Activated CD4-positive, alpha-beta T cell treated with anti-CD3 and anti-CD28 coated beads, Interleukin-2, amount 50 U/mL, for 48 hours (primary cell): Measurements from ENCODE around the gene HS3ST2.
"Not testable (repeated sequence)": the region's sequence is repeated elsewhere in the genome, so short reads cannot be mapped to it uniquely, and the experiment has no call there.

Source experiments
- DNase-seq, 2 experiments: peaks; one replicate each; pipeline ENCODE4 v3.0.0-alpha.2; 2020

Gene HS3ST2

DNA sequence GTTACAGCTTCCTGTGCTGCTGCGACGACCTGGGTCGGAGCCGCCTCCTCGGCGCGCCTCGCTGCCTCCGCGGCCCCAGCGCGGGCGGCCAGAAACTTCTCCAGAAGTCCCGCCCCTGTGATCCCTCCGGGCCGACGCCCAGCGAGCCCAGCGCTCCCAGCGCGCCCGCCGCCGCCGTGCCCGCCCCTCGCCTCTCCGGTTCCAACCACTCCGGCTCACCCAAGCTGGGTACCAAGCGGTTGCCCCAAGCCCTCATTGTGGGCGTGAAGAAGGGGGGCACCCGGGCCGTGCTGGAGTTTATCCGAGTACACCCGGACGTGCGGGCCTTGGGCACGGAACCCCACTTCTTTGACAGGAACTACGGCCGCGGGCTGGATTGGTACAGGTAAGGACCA is 746 bp downstream of the HS3ST2 start:
- DNase-seq: no peak

DNA sequence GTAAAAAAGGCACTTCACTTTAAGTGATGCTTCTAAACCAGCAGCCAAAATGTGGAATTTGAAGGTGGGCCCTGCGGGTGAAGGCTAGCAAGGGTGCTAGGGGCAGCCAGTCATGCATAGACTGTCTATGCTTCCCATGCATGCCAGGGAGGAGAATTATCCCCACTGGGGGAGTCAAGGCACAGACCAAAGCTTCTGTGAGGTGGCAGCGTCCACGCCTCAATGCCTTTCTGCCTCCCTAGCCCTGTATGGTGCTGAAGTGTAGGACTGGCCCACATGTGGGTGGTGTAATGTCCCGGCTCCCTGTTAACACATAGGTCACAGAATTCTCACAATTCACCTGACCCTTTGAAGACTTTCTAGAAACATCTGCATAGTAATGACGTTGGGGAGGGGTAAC is 1.9 kb downstream of the HS3ST2 start:
- DNase-seq: no peak

DNA sequence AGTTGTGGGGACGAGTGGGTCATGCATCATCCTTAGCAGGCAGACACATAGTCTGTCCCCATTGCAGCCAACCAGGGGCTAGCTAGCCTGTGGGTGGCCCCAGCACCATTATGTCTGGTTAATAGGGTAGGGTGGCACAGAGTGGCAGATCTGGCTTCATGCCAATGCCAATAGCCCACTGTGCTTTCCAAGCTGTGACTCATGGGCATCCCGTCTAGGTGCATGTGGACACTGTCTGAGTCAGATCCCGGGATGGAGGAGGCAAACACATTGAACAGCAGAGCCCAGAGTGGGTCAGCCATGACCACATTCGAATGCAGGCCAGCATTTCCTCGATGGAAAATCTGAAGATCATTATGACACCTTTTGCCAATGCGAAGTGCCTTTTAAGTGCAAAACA is 2.5 kb downstream of the HS3ST2 start:
- DNase-seq: no peak

DNA sequence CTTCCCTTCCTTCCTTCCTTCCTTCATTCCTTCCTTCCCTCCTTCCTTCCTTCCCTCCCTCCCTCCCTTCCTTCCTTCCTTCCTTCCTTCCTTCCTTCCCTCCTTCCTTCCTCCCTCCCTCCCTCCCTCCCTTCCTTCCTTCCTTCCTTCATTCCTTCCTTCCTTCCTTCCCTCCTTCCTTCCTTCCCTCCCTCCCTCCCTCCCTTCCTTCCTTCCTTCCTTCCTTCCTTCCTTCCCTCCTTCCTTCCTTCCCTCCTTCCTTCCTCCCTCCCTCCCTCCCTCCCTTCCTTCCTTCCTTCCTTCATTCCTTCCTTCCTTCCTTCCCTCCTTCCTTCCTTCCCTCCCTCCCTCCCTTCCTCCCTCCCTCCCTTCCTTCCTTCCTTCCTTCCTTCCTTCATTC is 4.8 kb downstream of the HS3ST2 start:
- not testable (repeated sequence) for DNase-seq

DNA sequence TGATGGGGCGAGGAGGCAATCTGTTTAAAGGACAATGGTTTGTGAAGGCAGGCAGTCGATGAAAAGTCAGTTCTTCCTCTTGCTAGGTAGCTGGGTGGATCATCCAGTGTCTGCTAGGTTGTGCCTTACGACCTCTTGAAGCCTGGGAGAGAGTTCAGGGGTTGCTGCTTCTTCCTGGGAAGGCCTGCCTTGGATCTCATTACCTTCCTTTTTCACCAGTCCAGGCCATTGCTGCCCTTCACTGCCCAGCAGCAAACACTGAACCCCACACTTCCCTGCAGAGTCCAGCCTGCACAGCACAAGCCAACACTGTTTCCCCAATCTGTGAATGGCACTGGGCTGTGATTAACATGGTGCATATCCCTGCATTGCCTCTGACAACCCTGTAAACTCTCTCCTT is 24.7 kb downstream of the HS3ST2 start:
- DNase-seq: no peak

DNA sequence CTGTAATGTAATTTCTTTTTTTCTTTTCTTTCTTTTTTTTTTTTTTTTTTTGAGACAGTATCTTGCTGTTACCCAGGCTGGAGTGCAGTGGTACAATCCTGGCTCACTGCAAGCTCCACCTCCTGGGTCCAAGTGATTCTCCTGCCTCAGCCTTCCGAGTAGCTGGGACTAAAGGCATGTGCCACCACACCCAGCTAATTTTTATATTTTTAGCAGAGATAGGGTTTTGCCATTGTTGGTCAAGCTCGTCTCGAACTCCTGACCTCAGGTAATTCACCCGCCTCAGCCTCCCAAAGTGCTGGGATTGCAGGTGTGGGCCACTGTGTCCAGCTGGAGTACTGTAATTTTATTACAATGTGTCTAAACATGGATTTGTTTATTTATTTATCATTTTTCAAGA is 28.1 kb downstream of the HS3ST2 start:
- not testable (repeated sequence) for DNase-seq

DNA sequence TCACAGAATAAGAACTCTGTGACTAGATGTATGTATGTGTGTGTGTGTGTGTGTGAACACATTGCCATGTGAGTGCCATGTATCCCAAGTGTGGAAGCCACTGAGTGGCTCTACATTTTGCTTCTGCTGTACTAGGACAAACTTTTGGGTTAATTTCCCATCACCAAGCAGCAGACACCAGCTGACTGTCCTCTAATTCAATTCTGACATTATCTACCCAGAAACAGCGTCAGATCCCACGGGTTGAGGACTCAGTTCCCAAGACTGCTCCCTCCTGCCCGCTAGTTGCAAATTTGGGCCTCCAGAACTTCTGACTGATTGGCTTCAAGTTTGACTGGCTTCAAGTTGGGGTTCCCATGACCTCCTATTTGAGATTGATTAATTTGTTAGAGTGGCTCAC is 29.2 kb downstream of the HS3ST2 start:
- no peak for DNase-seq

DNA sequence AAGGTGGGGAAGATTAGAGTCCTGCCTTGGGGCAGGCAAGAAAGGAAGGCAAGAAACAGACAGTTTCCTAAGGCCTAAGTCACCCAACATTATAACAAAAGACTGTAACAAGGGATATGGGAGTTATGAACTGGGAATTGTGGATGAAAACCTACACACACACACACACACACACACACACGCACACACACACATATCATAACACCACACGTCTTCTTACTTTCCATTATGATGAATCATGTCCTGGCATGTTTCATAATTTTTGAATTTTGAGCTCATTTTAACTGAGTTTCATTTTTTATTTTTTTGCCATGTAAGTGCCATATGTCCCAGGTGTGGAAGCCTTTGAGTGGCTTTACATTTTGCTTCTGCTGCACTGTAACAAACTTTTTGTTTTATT is 29.9 kb downstream of the HS3ST2 start:
- no peak for DNase-seq

DNA sequence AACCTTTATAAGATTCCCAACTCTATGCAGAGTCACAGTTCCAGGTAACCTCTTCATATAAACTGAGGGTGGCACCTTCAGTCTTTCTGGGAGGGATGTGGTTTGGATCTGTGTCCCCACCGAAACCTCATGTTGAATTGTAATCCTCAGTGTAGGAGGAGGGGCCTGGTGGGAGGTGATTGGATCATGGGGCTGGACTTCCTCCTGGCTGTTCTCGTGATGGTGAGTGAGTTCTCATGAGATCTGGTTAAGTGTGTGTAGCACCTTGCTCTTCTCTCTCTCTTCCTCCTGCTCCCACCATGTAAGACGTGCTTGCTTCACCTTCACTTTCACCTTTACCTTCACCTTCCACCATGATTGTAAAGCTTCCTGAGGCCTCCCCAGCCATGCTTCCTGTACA is 30.5 kb downstream of the HS3ST2 start:
- no peak for DNase-seq

DNA sequence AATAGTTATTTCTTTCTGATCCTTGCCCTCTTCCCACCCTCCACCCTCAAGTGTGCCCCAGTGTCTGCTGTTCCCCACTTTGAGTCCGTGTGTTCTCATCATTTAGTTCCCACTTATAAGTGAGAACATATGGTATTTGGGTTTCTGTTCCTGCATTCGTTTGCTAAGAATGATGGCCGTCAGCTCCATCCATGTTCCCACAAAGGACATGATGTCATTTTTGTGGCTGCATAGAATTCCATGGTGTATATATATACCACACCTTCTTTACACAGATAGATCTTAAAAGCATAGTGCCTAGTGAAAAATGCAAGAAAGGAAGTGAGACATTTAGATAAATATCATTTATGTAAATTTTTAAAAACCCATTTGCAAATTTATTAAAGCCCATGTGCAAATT is 33.1 kb downstream of the HS3ST2 start:
- DNase-seq: no peak

DNA sequence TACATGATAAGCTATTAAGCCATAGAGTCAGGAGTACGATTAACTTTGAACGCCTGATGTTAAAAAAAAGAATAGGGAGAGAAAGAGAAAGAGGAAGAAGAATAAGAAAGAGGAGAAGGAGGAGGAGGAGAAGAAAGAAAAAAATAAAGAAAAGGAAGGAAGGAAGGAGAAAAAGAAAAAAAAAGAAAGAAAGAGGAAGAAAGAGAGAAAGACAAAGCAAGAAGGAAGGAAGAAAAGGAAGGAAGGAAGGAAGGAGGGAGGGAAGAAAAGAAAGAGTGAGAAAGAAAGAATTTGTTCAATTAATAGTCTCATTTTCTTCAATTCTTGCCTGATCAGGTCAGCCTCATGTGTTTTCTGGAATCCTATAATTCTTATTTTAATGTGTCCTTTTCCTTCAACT is 33.7 kb downstream of the HS3ST2 start:
- DNase-seq: no peak

DNA sequence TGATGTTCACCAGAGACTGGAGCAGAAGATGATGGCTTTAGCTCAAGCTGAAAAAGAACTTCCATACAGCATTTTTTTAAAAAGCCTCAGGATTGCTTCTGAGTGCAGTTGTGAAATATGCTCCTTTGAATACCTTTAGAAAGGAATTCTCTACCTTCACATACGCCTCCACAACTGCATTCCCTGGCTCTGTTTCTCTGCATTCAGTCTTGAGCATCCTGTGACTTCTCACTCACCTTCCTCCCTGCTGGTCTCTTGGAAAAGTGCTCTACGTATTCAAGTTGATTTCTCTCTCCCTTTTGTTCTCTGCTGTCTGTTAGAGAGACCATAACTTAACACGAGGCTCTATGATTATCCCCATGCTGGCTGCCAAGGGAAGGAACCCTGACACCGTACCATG is 34.5 kb downstream of the HS3ST2 start:
- no peak for DNase-seq

DNA sequence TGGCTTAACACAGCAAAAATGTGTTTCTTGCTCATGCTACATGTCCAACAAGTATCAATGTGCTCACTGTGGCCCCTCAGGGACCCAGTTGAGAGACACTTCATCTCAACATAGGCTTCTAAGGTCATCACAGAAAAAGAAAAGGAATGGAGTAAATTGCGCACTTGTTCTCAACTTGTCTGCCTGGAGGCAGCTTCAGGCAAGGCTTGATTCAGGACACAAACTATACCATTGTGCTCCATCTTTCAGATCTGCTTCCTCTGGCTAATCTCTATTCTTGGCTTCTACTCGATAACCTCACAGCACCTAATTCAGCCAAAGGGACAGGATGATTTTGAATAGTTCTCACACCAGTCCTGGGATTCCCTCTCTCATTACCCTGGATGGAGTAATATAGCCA is 35.6 kb downstream of the HS3ST2 start:
- DNase-seq: no peak

DNA sequence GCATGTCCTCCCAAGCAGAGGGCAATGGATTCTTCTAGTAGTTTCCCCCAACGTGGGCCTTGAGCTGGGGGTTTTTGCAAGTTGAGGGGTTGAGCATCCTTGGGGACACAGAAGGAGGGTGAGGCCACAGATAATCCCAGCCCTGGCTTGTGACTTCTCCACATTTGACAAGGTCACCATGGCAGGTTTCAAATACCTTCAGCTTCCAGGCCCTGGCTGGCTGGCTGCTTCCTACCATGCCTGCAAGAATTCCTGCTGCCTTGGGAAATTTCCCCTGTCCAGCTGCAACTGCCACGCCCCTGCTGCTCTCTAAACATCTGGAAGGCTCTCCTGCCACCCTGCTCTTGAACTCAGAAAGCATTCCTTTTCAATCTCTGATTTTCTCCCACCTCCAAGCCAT is 41.3 kb downstream of the HS3ST2 start:
- DNase-seq: no peak

DNA sequence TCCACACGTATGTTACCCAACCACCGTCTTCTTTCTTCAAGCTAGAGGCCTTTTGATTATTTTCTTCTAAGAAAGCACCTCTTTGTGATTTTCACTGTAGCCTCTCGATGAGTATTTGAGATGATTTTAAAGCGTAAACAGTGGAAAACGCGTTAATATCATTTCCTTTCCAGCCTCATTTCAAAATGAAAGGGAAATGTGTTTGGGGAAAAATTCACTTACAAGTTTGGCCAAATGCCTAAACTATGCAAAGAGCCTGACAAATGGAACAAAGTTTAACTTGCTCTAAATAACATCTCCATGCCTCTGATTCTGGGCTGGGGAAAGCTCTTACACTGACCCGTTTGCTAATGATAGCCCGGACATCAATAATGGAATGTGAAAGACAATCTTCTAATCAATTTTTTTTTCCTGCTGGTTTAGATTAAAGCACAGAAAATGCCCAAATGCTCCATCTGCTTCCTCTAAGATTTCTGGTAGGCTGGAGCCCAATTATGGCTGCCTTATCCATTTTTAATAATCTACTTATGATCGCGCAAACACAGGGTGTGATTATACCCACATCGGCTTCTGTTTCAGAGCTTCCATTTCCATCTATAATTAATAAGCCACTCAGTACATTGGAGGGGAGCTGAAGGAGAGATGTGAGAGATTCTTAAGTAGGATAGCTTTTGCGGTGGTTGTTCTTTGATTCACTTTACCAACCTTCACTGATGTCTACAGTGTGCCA is 43.5 kb downstream of the HS3ST2 start:
- no peak for DNase-seq

DNA sequence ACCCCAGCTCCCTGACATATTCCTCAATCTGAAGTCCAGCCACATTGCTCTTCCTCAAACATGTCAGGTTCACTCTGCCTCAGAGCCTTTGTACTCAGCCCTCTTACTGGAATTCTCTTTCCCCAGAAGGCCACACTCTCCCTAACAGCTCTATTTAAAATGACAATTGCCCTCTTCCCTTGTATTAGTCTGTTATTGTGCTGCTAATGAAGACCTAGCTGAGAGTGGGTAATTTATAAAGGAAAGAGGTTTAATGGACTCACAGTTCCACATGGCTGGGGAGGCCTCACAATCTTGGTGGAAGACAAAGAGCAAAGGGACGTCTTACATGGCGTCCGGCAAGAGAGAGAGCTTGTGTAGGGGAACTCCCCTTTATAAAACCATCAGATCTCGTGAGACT is 46.0 kb downstream of the HS3ST2 start:
- no peak for DNase-seq

DNA sequence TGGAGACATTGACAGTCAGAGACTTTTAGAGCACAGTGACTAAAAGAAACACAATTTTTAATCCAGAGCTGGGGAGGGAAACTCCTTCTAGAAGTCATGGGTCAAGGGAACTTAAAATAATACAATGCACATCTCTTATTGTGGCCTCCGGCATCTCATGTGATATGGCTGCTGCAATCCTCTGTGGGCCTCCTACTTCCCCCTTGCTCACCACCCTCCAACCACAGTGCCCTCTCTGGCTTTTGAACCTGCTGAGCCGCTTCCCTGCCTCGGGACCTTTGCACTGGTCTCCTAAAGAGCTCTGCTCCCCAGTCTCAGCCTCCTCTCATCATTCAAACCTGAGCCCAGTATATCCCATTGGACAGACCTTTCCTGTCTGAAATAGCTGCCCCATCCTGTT is 47.6 kb downstream of the HS3ST2 start:
- DNase-seq: no peak

DNA sequence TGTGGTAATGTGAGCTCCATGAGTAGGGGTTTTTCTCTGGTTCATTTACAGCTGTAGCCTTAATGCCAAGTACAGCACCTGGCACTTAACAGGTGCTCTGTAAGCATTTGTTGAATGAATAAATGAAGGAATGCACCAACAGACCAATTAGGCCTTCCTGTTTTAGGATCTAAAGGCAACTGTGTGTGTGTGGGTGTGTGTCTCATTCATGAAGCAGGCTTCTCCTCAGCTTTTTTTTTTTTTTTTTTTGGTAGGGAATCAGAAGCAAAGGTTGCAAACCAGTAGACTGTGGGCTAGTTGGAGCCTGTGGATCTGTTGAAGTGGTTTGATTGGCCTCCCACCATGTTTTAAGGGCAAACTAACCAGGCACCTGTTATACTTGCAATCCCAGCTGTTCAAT is 48.1 kb downstream of the HS3ST2 start:
- no peak for DNase-seq

DNA sequence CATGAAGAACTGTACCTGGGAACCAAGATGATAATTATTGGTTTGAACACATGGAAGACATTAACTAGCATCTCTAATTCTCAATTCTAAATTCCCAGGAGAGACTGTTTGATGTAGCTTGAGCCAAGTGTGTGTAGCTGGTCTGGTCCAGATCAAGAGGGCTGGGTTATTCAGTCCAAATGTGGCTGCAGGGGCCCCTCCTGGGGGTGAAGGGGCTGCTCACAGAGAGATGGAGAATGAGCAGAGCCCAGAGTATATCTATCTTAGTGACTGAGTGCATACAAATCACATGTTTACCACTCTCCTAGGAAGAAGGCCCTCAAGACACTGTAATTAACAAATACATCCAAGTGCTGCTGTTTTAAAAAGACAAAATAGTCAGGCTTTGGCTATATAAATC is 50.4 kb downstream of the HS3ST2 start:
- DNase-seq: no peak

DNA sequence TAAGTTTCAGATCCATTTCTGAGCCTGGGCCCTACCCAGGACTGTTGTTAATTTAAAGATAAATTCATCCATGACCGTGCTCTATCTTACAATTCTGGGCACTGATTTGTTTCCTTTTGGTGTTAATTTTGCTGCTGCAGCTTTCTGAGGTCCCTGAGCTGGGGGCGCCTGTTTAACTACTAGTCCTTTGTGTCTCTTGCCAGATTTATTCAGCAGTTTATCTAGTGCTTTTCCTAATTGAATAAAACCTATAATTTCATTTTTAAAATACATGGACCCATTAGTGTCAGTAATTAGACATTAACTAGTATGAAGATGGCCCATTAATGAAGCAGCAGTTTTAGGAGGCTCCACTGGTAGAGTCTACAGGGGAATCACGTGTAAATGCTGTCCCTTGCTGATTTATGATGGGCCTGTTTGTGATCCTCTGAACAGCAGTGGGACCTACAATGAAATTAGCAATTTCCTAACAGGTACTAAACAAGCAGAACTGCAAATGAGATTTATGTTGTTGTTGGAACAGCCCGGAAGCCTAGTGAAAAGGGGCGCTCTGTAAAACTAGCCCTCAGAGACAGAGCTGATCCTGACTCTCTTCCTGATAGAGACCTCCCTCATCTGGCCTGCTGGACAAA is 54.7 kb downstream of the HS3ST2 start:
- DNase-seq: no peak

DNA sequence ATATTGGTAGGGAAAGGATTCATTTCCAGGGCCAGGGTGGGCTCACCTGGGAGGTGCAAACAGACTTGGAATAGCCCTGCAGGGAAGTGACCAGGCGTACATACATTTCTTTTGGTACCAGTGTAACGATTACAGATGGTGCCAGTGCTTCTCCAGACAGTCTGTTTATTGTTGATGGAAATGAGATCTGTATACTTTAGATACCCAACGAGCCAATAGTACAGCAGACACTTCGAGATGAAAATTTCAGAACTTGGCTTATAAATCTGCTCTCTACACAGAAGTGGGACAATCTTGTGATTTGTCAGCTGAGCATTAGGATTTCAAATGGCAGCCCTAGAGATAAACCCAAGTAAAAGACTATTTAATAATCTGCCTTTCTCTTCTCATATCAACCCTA is 57.9 kb downstream of the HS3ST2 start:
- no peak for DNase-seq

DNA sequence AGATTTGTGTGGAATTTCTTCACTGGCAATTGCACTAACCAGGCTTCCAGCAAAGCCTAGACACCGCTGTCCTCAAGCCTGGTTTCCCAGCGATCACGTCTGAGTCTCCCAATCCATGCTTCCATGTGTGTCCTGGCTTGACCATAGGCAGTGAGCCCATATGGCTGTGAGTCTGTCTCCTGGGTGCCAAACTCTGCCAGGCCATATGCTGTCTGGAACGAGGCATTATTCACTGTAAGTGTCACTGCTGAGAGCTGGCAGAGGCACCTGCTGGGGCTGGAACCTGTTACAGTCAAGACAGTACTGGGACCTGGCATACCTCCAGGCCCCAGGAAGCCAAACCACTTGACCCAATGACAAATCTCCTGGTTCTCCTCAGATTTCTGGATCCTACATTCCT is 60.4 kb downstream of the HS3ST2 start:
- no peak for DNase-seq

DNA sequence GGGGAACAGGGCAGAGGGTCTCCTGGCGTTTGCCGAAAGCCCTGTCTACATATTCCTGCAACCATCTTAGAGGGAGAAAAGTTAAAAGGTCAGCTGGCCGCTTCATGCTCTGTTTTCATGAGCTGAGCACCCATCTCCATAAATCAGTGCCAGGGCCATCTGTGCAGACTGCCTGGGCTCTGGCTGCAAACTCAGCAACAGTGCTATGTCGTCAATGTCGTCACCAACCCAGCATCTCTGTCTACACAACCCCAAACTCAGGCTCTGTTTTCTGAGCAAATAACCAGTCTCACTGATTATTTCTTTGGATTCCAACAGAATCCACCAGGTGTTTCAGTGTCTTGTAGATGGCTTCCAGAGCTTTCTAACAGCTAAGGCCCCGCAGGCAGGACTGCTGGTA is 65.0 kb downstream of the HS3ST2 start:
- no peak for DNase-seq

DNA sequence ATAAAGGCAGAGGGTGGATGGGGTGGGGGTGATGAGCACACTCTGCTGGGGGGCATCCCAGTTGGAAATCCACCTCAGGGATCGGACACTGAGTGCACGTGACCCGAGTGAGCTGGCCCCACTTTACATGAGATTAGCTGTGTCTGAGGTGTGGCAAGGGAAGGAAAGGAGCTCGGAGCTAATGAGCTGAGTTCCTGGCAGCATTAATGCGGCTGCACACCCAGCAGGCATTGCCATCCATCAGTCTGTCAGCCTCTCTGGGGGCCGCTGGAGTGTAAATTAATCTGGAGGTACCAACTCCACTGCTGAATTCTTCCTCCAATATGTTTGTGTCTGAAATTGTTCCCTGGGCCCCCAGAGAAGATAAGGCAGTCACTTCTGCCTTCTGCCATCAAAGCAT is 65.5 kb downstream of the HS3ST2 start:
- no peak for DNase-seq

DNA sequence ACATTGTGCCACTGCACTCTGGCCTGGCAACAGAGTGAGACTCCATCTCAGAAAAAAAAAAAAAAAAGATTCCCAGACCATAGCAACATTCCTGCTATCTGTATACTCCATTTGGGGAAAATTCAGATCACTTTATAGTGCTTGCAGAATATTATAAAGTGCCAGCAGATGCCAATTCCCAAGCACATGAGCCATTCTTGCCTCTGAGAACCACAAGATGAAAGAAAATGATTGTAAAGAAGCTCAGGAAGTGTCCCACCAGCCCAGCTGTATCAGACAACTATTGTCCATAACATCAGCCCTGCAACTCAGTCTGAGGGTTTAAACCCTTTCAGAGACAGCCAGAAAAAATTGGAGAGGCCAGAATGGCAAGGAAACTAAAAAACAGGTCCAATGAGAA is 69.0 kb downstream of the HS3ST2 start:
- DNase-seq: no peak
